ENCODE data around the gene TEAD2.

The TEAD2 gene

GRCh38 chr19:49362048-49362928, at the start of gene TEAD2:
TEAD2 (minus strand) TSS chr19:49362416; CDS start chr19:49360075, 2,341 bp downstream.
- DNase-seq (ENCODE audit: low read depth) = no peak

DNA sequence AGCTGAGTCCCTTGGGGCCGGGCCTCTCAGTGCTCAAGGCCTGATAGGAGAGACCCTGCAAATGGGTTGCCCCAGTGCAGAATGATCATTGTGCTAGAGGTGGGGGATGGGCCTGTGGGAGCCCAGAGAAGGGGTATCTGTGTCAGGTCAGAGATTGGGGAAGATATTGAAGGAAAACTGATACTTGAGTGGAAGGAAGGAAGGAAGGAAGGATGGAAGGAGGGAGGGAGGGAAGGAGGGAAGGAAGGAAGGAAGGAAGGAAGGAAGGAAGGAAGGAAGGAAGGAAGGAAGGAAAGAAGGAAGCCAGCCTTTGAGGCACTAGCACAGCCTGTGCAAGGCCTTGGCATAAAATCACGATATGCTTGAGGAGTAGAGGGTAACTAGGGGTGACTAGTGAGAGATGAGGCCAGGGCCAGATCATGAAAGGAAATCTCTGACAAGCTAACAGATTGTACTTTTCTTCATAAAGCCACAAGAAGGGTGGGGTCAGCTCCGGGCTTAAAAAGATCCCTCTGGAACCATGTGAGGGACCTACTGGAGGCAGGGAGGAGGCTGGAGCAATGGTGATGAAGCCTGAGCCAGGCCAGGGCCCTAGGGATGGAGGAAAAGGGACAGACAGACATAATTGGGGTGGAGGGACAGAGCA, 49.6 kb upstream of the TEAD2 start:
- no peak for DNase-seq (ENCODE audit: low read depth)

DNA sequence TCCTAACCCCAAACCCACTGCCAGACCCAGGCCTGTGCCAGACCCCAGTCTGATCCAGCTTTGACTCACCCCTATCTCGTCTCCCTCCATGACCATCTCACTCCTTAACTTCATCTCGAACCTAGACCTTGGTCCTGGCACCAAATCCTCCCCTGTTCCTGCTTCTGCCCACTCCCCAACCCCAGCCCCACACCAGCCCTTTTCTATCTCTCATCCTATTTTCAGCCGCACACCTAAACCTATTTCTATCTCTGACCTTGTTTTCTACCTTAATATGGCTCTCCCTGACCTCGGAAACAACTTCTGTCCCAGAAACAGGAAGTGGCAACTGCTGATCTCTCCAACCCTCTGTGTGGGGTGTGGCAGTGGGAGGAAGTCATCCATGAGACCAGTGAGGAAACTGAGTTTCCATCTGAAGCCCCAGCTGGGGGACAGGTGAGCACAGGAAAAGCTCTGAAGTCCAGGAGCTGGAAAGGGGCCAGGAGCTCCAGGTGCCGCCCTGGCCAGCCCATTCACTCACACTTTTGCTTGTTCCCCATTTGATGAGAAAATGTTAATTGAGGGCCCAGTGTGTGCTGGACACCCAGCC, 47.3 kb upstream of the TEAD2 start:
- DNase-seq (ENCODE audit: low read depth) = no peak

DNA sequence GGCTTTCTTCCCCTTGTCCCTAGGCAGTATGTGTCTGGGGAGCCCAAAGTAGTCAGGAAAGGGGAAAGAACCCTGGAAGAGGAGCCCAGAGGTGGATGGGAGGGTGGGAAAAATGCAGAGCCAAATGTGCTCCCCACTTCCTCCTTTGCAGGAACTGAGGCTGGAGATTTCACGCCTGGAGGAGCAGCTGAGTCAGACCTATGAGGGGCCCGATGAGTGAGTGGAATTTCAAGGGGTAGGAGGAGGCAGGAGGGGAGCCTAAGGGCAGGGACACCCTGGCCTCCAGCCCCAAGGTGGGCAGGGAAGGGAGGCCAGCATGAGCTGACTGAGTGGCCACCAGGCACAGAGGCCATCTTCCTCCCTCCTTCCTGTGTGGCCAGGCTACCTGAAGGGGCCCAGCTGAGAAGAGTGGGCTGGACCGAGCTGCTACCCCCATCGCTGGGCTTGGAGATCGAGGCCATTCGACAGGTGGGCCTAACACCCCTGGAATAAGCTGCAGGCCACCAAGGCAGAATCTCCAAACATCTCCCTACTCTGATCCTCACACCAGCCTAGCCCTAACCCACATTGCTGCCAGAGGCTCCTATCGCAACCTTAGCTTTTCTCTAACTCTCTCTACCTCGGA, 46.7 kb upstream of the TEAD2 start:
- DNase-seq (ENCODE audit: low read depth) = no peak

DNA sequence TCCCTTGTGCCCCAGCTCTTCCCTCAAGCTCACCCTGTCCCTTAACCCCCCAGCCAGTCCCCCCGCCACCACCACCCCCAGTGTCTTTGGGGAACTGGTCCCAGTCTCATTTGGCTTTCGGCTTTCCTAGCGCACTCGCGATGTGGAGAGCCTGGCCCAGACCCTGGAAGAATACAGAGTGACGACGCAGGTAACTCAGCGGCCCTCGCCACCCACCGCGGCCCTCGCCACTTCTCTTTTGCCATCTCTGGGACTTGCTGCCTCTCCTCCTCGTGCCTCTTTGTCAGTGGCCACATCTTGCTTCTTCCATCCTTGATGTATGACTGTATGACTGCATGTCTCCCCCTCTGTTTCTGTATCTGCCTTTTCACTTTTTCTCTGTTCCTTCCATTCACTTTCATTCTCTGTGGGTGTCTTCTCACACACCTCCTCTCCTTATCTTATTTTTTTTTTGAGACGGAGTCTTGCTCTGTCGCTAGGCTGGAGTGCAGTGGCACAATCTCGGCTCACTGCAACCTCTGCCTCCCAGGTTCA, 45.3 kb upstream of the TEAD2 start:
- DNase-seq (ENCODE audit: low read depth) = no peak

DNA sequence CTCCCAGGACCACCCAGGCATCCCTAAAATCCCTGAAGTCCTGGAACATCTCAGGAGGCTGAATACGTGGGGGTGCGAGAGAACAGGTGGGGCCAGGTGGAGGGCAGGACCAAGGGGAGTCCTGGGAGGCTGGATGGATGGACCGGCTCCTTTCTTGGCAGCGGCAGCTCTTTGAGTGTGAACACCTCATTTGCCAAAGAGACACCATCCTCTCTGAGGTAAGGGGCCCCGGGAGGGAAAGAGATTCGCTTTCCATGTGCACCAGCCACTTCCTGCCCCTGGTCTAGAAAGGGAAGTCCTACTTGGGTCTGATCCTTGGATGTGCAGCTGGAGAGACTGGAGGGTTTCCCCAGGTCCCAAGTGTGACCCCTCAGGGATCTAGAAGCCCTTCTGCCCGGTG, 44.9 kb upstream of the TEAD2 start:
- no peak for DNase-seq (ENCODE audit: low read depth)

DNA sequence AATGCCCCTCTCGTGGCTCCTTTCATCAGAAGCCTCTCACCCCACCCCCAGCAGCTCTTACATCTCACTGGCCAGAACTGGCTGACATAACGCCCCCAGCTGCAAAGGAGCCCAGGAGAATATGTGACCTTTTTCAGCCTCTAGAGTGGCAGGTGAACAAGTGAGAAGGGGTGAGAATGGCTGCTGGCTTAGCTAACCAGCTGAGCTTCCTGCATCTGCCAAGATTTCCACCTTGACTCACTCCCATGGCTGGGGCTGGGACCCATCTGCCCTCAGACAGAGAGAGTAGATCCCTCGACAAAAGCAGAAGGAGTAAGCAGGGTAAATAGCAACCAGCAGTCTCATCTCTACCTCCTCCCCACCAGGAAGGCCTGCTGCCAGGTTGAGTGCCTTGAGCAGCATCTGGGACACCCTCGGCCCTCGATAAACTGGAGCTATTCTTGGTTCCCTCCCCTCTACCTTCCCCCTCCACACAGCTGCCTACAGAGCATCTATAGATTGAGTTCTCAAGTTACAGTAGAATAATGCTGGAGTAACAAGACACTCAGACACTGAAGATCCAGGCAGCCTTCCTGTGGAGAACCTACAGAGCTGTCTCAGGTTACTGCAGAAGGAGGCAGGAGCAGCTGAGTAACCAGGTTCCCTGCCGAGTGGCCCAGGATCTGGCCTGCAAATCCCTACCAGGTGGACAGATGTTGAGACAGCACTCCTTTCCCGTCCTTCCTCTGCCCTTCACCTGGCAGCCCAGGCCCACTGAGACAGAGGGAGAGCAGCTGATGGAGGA, 41.4 kb upstream of the TEAD2 start:
- no peak for DNase-seq (ENCODE audit: low read depth)

DNA sequence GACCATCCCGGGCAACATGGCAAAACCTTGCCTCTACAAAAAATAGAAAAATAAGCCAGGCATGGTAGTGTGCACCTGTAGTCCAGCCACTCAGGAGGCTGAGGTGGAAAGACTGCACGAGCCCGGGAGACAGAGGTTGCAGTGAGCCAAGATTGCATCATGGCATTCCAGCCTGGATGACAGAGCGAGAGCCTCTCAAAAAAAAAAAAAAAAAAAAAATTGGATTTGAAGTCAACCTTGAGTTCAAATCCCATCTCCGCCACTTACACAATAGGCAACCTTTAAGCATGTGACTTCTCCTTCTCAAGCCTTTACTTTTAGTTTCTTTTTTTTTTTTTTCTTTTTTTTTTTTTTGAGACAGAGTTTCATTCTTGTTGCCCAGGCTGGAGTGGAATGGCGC, 37.8 kb upstream of the TEAD2 start:
- no peak for DNase-seq (ENCODE audit: low read depth)

GRCh38 chr19:49398931-49399330, 36.7 kb upstream of the TEAD2 start:
- DNase-seq (ENCODE audit: low read depth) = no peak

DNA sequence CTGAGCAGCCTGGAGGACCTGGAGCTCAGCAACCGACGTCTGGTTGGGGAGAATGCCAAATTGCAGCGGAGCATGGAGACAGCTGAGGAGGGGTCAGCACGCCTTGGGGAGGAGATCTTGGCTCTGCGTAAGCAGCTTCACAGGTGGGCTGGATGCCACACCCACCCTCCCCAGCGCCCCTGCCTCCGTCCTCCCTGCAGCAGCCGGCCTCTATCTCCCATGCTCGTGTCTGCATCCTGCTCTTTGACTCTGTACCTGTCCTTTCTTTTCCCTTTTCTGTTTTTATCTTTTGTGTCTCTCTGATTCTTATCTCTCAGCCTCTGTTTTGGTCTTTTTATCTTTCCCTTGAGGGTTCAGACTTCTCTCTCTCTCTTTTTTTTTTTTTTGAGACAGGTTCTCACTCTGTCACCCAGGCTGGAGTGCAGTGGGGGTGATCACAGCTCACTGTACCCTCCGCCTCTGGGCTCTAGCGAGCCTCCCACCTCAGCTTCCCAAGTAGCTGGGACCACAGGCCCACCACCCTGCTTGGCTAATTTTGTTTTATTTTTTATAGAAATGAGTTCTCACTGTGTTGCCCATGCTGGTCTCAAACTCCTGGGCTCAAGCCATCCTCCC, 35.9 kb upstream of the TEAD2 start:
- no peak for DNase-seq (ENCODE audit: low read depth)

- no peak for DNase-seq (ENCODE audit: low read depth)
Measured at GRCh38 chr19:49396738-49397505, 34.7 kb upstream of the TEAD2 start.

GRCh38 chr19:49395581-49396407, 33.6 kb upstream of the TEAD2 start:
- no peak for DNase-seq (ENCODE audit: low read depth)

DNA sequence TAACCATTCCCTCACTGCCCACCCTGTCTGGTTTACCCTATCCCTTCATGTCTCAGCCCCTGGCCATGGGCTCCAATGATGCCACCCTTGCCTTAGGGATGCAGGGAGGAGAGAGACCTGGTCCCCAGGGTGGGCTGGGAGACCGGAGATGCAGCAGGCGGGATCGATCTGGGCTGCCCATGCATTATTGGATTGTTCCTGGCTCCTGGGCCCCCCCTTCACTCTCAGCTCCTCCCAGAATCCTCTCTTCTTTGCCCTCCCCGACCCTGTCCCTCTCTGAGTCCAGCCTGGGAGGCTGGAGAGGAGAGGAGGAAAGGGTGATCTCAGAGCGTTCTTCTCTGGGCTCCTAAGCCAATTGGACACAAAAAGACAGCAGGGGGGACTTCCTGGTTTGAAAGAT, 31.7 kb upstream of the TEAD2 start:
- DNase-seq (ENCODE audit: low read depth) = no peak

DNA sequence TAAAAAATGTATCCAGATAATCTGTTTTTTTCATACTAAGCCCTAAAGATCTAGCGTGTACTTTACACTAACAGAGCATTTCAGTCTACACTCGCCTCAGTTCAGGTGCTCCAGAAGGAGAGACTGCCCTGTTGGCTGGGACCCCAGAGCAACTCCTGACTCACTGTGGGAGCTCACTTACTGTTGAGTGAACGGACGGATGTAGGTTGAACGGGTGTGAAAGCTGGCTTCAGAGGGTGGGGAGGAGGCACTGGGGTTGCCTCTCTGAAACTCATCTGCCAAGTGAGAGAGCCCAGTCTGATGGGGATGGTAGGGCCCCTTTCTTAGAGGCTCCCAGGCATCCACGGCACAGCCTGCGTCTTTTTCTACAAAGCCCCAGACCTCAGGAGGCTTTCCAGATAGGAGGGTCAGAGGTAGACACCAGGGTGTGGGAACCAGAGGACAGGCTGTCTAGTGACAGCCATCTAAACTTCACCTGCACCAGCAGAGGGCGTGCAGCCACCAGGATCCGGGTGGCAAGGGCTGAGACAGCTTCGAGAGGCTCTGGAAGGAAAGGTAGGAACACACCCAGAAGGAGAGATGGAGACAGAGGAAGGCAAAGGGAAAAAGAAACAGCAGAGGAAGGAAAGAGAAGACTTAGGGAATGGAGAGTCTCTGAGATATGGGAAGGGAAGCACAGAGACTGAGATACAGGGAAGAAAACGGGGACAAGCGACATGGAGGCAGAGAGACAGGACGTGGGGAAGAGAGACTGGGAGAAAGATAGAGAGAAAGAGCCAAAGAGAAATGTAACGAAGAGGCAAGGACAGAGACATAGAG, 29.6 kb upstream of the TEAD2 start:
- DNase-seq (ENCODE audit: low read depth) = peak; percentile 8

DNA sequence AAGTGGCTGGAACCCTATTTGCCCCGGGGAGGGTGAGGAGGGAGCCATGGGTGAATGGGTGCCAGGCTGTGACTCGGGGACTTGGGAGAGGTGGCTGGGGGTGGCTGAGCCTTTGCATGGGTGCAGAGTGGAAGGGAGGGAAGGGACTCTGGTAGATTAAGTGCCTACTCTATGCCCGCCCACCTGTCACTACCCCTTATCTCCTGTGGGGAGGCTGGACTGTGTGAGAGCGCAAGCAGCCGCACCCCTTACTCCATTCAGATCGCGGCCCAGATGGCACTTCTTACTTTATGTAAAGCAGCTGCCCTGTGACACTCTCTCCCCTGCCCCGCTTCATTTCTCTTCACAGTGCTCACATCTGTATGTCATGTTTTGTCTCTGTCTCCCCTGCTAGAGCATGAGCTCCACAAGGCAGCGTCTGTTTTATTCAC, 28.7 kb upstream of the TEAD2 start:
- DNase-seq (ENCODE audit: low read depth) = no peak

GRCh38 chr19:49390131-49390928, 28.1 kb upstream of the TEAD2 start:
- no peak for DNase-seq (ENCODE audit: low read depth)

- no peak for DNase-seq (ENCODE audit: low read depth)
Measured at GRCh38 chr19:49389406-49389805, 27.2 kb upstream of the TEAD2 start.

GRCh38 chr19:49387936-49388372, 25.7 kb upstream of the TEAD2 start, which contains the start of gene KASH5:
KASH5 (plus strand) TSS chr19:49388249; CDS start chr19:49390884, 2,635 bp downstream.
- no peak for DNase-seq (ENCODE audit: low read depth)
